Calu3 (cell line): Measurements from ENCODE around the gene CACNA2D3. TPM values are rescaled to one million over a fixed set of nuclear protein-coding genes. Genes with fewer than 3 reads are reported as not detected.

Source experiments
- BruUV-seq: library from RNA; stranded (reverse); fragments of 400-500 nt; replicated peaks from 2 replicates; lab custom pipeline; 2021; lab: Mats Ljungman, UMichigan
- CTCF ChIA-PET: fragments of 300-600 bp; sonication (Branson Sonifier 250); formaldehyde crosslinking; loops from one replicate; lab custom pipeline; 2022; ENCODE audit warnings: antibody characterized with exemption; lab: Charles Lee
- DNase-seq: peaks from one replicate; pipeline ENCODE4 v3.0.0; 2022
- H3K27ac Mint-ChIP-seq: one replicate; pipeline ENCODE4 v1.8.0; 2022; ENCODE audit warnings: mixed read lengths; ENCODE audit not compliant: unreplicated experiment
- H3K27me3 Mint-ChIP-seq: one replicate; pipeline ENCODE4 v1.8.0; 2022; ENCODE audit warnings: mixed read lengths; ENCODE audit not compliant: unreplicated experiment
- H3K36me3 Mint-ChIP-seq: one replicate; pipeline ENCODE4 v1.8.0; 2022; ENCODE audit warnings: mild to moderate bottlenecking, moderate library complexity, mixed read lengths; ENCODE audit not compliant: insufficient read depth, unreplicated experiment
- H3K4me1 Mint-ChIP-seq: one replicate; pipeline ENCODE4 v1.8.0; 2022; ENCODE audit warnings: mild to moderate bottlenecking, low read depth, mixed read lengths; ENCODE audit not compliant: unreplicated experiment
- H3K4me3 Mint-ChIP-seq: one replicate; pipeline ENCODE4 v1.8.0; 2022; ENCODE audit warnings: mild to moderate bottlenecking, low read depth, moderate library complexity, mixed read lengths; ENCODE audit not compliant: unreplicated experiment
- H3K9me3 Mint-ChIP-seq: one replicate; pipeline ENCODE4 v1.8.0; 2022; ENCODE audit warnings: low read depth, mixed read lengths; ENCODE audit not compliant: unreplicated experiment
- intact Hi-C: fragments of 100-400 bp; cut with micrococcal nuclease; formaldehyde crosslinking; loops from one replicate; pipeline ENCODE4 v1.10.0; 2022; ENCODE audit not compliant: unreplicated experiment
- total RNA-seq: library from RNA; stranded (reverse); gene quantifications from 2 replicates; pipeline ENCODE4 v1.2.3, GENCODE V29; 2022
- TF ChIP-seq, protein P1 (sequence below): fragments of 200-600 bp; IDR thresholded peaks from one replicate; pipeline ENCODE4 v1.8.0; 2022; ENCODE audit warnings: antibody characterized with exemption; ENCODE audit not compliant: unreplicated experiment

CACNA2D3 gene
- total RNA-seq, 1 experiment from 2014 or later, result not detected

DNA sequence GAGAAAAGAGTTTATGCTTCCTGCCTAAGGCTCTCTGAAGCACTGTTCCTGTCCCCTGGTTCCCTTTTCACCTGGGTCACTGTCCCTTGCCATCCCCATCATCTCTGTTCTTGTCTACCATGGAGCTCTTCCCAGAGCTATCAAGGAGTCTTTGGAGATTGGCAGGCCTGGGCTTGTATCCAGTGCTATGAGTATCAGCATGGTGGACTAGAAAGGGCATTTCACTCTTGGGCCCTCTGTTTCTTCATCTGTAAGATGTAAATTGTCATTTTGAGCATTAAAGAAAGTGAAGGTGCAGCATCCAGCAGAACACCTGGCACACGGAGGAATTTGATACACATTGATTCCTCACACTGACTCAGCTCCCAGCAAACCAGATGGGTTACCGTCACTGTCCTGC is 388.2 kb downstream of the CACNA2D3 start:
- peaks cover 21% of the 10 kb centered on the region for H3K9me3 Mint-ChIP-seq
- DNase-seq, result no peak
- no peaks in the 10 kb centered on the region for H3K36me3 Mint-ChIP-seq
- no peaks in the 10 kb centered on the region for H3K4me1 Mint-ChIP-seq
- intact Hi-C loops, result no loop called here
- no peak overlapping the region for H3K27ac Mint-ChIP-seq
- no TSS peak for BruUV-seq
- TF ChIP-seq, protein P1, sequence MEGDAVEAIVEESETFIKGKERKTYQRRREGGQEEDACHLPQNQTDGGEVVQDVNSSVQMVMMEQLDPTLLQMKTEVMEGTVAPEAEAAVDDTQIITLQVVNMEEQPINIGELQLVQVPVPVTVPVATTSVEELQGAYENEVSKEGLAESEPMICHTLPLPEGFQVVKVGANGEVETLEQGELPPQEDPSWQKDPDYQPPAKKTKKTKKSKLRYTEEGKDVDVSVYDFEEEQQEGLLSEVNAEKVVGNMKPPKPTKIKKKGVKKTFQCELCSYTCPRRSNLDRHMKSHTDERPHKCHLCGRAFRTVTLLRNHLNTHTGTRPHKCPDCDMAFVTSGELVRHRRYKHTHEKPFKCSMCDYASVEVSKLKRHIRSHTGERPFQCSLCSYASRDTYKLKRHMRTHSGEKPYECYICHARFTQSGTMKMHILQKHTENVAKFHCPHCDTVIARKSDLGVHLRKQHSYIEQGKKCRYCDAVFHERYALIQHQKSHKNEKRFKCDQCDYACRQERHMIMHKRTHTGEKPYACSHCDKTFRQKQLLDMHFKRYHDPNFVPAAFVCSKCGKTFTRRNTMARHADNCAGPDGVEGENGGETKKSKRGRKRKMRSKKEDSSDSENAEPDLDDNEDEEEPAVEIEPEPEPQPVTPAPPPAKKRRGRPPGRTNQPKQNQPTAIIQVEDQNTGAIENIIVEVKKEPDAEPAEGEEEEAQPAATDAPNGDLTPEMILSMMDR, result no peak
- H3K27me3 Mint-ChIP-seq, result no peaks in the 10 kb centered on the region
- CTCF ChIA-PET, result no interaction called here
- H3K4me3 Mint-ChIP-seq, result no peak overlapping the region

DNA sequence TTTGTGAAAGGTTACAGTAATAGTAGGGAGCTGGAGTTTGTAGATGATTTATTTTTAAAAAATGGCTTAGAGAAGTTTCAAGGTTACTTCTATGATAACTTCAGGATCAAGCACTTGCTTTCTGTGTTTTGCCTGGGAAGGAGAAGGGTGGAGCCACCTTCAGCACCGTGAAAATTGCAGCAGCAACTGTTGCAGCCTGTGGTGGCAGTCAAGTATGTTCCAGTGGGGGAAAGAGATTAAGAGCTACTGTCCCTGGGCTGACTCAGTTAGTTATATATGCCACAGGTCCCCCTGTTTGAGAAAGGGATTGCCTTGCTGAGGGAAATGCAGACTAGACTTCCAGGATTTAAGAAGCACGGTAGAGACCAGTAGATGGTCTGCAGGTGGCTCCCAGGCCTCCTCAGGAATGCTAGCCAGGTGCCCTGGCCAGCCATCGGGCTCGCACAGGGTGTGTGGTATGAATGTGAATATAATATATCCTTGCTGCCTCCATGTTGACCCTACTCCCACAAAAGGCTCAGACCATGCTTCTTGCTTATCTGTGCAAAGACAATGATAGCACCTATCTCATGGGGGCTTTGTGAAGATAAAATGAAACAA is 389.5 kb downstream of the CACNA2D3 start:
- no peaks in the 10 kb centered on the region for H3K4me1 Mint-ChIP-seq
- intact Hi-C loops, result no loop called here
- DNase-seq, result no peak
- H3K27ac Mint-ChIP-seq, result no peak overlapping the region
- no peaks in the 10 kb centered on the region for H3K36me3 Mint-ChIP-seq
- H3K4me3 Mint-ChIP-seq, result no peak overlapping the region
- peaks cover 21% of the 10 kb centered on the region for H3K9me3 Mint-ChIP-seq
- BruUV-seq, result no TSS peak
- TF ChIP-seq, protein P1, result no peak
- CTCF ChIA-PET, result no interaction called here
- no peaks in the 10 kb centered on the region for H3K27me3 Mint-ChIP-seq

DNA sequence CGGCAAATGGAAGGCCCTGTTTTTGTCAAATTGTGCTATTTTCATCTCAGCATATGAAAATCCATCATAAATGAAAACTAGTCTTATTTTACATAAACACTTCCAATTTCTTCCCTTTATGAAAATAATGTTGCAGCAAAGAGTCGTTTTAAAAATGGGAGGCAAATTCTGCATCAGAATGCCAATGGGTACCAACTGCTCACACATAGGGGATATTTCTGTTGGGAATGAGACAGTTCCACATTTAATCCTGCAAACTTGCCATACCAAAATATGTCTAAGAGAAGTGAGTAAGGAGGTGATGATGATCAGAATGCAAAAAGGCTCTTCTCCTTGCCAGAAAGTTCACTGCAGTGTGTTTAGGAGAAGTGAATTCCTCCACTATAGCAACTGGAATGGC is 391.7 kb downstream of the CACNA2D3 start:
- CTCF ChIA-PET, result interaction anchor here (0.6 kb wide), 1 partner anchor 1724 kb away, joined by 3 read pairs; no protein-coding TSS in a partner anchor
- Mint-ChIP-seq H3K36me3 (no peaks in the 10 kb centered on the region), H3K4me1 (no peaks in the 10 kb centered on the region), H3K9me3 (peaks cover 15% of the 10 kb centered on the region), H3K27ac (no peak overlapping the region), H3K27me3 (no peaks in the 10 kb centered on the region), H3K4me3 (no peak overlapping the region)
- BruUV-seq, result no TSS peak
- TF ChIP-seq, protein P1, result no peak
- intact Hi-C loops, result no loop called here
- DNase-seq, result no peak

- intact Hi-C loops, result no loop called here
- Mint-ChIP-seq H3K4me1 (no peaks in the 10 kb centered on the region), H3K36me3 (no peaks in the 10 kb centered on the region), H3K9me3 (peaks cover 14% of the 10 kb centered on the region), H3K27me3 (no peaks in the 10 kb centered on the region), H3K27ac (no peak overlapping the region), H3K4me3 (no peak overlapping the region)
- no TSS peak for BruUV-seq
- no peak for DNase-seq
- TF ChIP-seq, protein P1, result no peak
- CTCF ChIA-PET, result interaction anchor here (0.6 kb wide), 1 partner anchor 1724 kb away, joined by 3 read pairs; no protein-coding TSS in a partner anchor
Measured at GRCh38 chr3:54514416-54514815, 392.1 kb downstream of the CACNA2D3 start.
